ENCODE data around the gene STRN. TPM values are rescaled to one million over a fixed set of nuclear protein-coding genes. Genes with fewer than 3 reads are reported as not detected.
A peak's percentile ranks its signal among the peaks of the same experiment; 100 is the strongest.

The STRN gene
- total RNA-seq, 1 donor, result 26.5 TPM

- no peak overlapping the region for H3K4me3 ChIP-seq (ENCODE audit: low read depth, low read length)
- TF ChIP-seq CTCF (IDR thresholded peaks at IDR 0.05; ENCODE audit: insufficient read depth, low read length), result no peak
- DNase-seq (ENCODE audit: low read depth), result no peak
Measured at GRCh38 chr2:36973320-36973719, 7.0 kb upstream of the STRN start.

GRCh38 chr2:36971990-36972389 is 5.7 kb upstream of the STRN start:
- no peak for DNase-seq (ENCODE audit: low read depth)
- no peak overlapping the region for H3K4me3 ChIP-seq (ENCODE audit: low read depth, low read length)
- TF ChIP-seq CTCF (IDR thresholded peaks at IDR 0.05; ENCODE audit: insufficient read depth, low read length), result no peak

GRCh38 chr2:36967236-36967876 is 1.0 kb upstream of the STRN start:
- TF ChIP-seq CTCF (IDR thresholded peaks at IDR 0.05; ENCODE audit: insufficient read depth, low read length), result no peak
- H3K4me3 ChIP-seq (ENCODE audit: low read depth, low read length), result peak overlapping the region; percentile 88
- no peak for DNase-seq (ENCODE audit: low read depth)

GRCh38 chr2:36965751-36966369 is 476 bp downstream of the STRN start:
- peak overlapping the region; percentile 90 for H3K4me3 ChIP-seq (ENCODE audit: low read depth, low read length)
- peak; percentile 8 for DNase-seq (ENCODE audit: low read depth)
- TF ChIP-seq CTCF (IDR thresholded peaks at IDR 0.05; ENCODE audit: insufficient read depth, low read length), result no peak

- DNase-seq (ENCODE audit: low read depth), result peak; percentile 57
- peak overlapping the region; percentile 90 for H3K4me3 ChIP-seq (ENCODE audit: low read depth, low read length)
- TF ChIP-seq CTCF (IDR thresholded peaks at IDR 0.05; ENCODE audit: insufficient read depth, low read length), result no peak
Measured at GRCh38 chr2:36965206-36965605, 1.1 kb downstream of the STRN start.

- peak overlapping the region; percentile 90 for H3K4me3 ChIP-seq (ENCODE audit: low read depth, low read length)
- peak; percentile 7 for DNase-seq (ENCODE audit: low read depth)
- TF ChIP-seq CTCF (IDR thresholded peaks at IDR 0.05; ENCODE audit: insufficient read depth, low read length), result no peak
Measured at GRCh38 chr2:36964496-36965058, 1.8 kb downstream of the STRN start.

Data from fibroblast of the aortic adventitia (primary cell).